Liver (tissue), 3 donors: Measurements from ENCODE around the gene EBLN2.

ENCODE experiments used
- GABPA ChIP-seq, 2 donors: IDR thresholded peaks in 1 of 2; conservative IDR thresholded peaks in 1 of 2; 2 replicates each; pipeline ENCODE4 v1.6.1; 2016; ENCODE audit warnings: antibody characterized with exemption in 2 of 2, mild to moderate bottlenecking in 1 of 2, moderate library complexity in 1 of 2
- HNF4A ChIP-seq, 2 donors: conservative IDR thresholded peaks; 2 replicates each; pipeline ENCODE4 v1.6.1; 2016; ENCODE audit warnings: antibody characterized with exemption in 2 of 2, mild to moderate bottlenecking in 2 of 2
- JUND ChIP-seq, 2 donors: IDR thresholded peaks; 2 replicates each; pipeline ENCODE4 v1.6.1; 2016; ENCODE audit warnings: antibody characterized with exemption in 2 of 2
- TAF1 ChIP-seq: conservative IDR thresholded peaks from 2 replicates; pipeline ENCODE4 v1.6.1; 2016; ENCODE audit warnings: antibody characterized with exemption, mild to moderate bottlenecking
- TF ChIP-seq, protein P1 (sequence below): fragments of 150-350 bp; IDR thresholded peaks from 2 replicates; pipeline ENCODE4 v1.5.1; 2017; ENCODE audit warnings: improper control_type of control experiment, low read depth, low read length; ENCODE audit not compliant: missing input control
- TF ChIP-seq, protein P2 (sequence below): IDR thresholded peaks from 2 replicates; pipeline ENCODE4 v1.6.1; 2016; ENCODE audit warnings: antibody characterized with exemption
- TF ChIP-seq, protein P3 (sequence below): IDR thresholded peaks from 2 replicates; pipeline ENCODE4 v1.6.1; 2016; ENCODE audit warnings: antibody characterized with exemption, mild to moderate bottlenecking
- donor health status: healthy.
- donor health status: healthy.

DNA sequence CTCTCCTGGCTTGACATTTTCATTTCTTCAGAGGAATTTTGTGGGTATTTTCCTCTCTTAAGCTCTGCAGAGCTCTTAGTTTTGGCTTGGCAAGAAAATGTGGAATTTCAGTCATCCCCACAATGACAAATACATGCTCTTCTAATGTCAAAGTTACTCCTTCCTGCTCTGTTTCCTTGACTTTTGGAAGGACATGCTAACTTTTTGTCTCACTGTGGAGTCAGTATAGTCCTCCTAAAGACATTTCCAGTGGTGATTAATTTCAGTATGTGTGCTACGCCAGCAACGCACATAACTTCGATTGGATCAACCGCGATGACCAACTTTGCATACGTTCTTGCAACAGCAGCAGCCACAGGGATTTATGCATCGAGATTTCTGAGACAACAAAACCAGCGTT lies 13.3 kb downstream of the EBLN2 start:
- TF ChIP-seq, protein P1, sequence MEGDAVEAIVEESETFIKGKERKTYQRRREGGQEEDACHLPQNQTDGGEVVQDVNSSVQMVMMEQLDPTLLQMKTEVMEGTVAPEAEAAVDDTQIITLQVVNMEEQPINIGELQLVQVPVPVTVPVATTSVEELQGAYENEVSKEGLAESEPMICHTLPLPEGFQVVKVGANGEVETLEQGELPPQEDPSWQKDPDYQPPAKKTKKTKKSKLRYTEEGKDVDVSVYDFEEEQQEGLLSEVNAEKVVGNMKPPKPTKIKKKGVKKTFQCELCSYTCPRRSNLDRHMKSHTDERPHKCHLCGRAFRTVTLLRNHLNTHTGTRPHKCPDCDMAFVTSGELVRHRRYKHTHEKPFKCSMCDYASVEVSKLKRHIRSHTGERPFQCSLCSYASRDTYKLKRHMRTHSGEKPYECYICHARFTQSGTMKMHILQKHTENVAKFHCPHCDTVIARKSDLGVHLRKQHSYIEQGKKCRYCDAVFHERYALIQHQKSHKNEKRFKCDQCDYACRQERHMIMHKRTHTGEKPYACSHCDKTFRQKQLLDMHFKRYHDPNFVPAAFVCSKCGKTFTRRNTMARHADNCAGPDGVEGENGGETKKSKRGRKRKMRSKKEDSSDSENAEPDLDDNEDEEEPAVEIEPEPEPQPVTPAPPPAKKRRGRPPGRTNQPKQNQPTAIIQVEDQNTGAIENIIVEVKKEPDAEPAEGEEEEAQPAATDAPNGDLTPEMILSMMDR = no peak
- TF ChIP-seq HNF4A (conservative IDR thresholded peaks at IDR 0.05) = no peak
- TF ChIP-seq, protein P2, sequence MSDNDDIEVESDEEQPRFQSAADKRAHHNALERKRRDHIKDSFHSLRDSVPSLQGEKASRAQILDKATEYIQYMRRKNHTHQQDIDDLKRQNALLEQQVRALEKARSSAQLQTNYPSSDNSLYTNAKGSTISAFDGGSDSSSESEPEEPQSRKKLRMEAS = no peak
- no peak for TF ChIP-seq TAF1
- no peak for TF ChIP-seq GABPA (IDR thresholded peaks at IDR 0.05 in 1 of 2, conservative IDR thresholded peaks at IDR 0.05 in 1 of 2)
- no peak for TF ChIP-seq JUND (IDR thresholded peaks at IDR 0.05)
- TF ChIP-seq, protein P3, sequence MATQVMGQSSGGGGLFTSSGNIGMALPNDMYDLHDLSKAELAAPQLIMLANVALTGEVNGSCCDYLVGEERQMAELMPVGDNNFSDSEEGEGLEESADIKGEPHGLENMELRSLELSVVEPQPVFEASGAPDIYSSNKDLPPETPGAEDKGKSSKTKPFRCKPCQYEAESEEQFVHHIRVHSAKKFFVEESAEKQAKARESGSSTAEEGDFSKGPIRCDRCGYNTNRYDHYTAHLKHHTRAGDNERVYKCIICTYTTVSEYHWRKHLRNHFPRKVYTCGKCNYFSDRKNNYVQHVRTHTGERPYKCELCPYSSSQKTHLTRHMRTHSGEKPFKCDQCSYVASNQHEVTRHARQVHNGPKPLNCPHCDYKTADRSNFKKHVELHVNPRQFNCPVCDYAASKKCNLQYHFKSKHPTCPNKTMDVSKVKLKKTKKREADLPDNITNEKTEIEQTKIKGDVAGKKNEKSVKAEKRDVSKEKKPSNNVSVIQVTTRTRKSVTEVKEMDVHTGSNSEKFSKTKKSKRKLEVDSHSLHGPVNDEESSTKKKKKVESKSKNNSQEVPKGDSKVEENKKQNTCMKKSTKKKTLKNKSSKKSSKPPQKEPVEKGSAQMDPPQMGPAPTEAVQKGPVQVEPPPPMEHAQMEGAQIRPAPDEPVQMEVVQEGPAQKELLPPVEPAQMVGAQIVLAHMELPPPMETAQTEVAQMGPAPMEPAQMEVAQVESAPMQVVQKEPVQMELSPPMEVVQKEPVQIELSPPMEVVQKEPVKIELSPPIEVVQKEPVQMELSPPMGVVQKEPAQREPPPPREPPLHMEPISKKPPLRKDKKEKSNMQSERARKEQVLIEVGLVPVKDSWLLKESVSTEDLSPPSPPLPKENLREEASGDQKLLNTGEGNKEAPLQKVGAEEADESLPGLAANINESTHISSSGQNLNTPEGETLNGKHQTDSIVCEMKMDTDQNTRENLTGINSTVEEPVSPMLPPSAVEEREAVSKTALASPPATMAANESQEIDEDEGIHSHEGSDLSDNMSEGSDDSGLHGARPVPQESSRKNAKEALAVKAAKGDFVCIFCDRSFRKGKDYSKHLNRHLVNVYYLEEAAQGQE = no peak
